Peyer's patch (tissue), 4 donors: Measurements from ENCODE around the gene PTPRE.

ENCODE experiments used
- POLR2A ChIP-seq, 2 donors: fragments of 450-650 bp; IDR thresholded peaks; one replicate each; pipeline ENCODE4 v1.5.1; 2017; ENCODE audit warnings: antibody characterized with exemption in 2 of 2, mild to moderate bottlenecking in 2 of 2, moderate library complexity in 2 of 2
- TF ChIP-seq, protein P1 (sequence below), 6 experiments: fragments of 450-650 bp in 4 of 6; fragments of 200-600 bp in 2 of 6; sonication (generic) in 1 of 6; IDR thresholded peaks; one replicate each; pipeline ENCODE4 v1.5.1; 2017 to 2019; ENCODE audit warnings: antibody characterized with exemption in 6 of 6, mild to moderate bottlenecking in 3 of 6, moderate library complexity in 1 of 6

DNA sequence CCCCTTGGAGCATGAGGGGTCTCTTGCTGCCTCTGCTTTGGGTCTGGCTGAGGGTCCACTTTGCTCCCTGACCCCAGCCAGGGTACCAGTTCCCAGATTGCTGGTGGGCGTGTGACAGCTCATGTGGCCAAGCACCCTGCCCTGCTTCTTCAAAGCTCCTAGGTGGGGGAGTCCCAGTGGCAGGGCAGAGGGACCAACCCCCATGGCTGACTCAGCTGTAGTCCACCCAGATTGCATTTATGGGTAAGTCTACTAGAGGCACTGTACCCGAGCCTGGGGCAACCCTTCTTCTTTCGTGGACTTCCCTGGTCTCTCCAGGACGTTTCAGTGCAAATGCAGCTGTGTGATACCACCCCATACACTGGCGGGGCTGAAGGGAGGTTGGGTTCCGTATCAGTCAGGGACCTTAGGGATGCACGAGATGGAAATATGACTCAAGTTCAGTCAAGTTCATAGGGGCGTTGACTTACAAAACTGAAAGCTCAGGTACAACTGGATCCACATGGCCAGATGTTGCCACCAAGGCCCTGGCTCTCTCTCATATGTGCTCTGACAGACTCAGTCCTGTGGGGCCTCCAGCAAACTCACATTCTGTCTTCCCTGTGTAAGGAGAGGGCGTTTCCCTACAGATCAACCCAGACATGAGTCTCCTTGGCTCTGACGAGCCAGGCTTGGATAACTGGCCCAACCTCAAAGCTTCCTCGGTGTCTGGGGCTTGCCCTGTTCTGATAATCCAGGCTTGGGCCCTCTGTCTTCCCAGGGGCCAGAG lies 13.6 kb downstream of the PTPRE start:
- TF ChIP-seq, protein P1, sequence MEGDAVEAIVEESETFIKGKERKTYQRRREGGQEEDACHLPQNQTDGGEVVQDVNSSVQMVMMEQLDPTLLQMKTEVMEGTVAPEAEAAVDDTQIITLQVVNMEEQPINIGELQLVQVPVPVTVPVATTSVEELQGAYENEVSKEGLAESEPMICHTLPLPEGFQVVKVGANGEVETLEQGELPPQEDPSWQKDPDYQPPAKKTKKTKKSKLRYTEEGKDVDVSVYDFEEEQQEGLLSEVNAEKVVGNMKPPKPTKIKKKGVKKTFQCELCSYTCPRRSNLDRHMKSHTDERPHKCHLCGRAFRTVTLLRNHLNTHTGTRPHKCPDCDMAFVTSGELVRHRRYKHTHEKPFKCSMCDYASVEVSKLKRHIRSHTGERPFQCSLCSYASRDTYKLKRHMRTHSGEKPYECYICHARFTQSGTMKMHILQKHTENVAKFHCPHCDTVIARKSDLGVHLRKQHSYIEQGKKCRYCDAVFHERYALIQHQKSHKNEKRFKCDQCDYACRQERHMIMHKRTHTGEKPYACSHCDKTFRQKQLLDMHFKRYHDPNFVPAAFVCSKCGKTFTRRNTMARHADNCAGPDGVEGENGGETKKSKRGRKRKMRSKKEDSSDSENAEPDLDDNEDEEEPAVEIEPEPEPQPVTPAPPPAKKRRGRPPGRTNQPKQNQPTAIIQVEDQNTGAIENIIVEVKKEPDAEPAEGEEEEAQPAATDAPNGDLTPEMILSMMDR (IDR thresholded peaks at IDR 0.05): no peak
- no peak for TF ChIP-seq POLR2A (IDR thresholded peaks at IDR 0.05)
